ENCODE data around the gene HMCN1.

HMCN1 gene

GRCh38 chr1:185774394-185774793, 40.2 kb downstream of the HMCN1 start:
- peak; percentile 50 for ATAC-seq
- TF ChIP-seq ESRRG (CRISPR knock-in tag; IDR thresholded peaks at IDR 0.05) (no peak), CSRNP3 (CRISPR knock-in tag; IDR thresholded peaks at IDR 0.05) (no peak), ZFP3 (CRISPR knock-in tag; IDR thresholded peaks at IDR 0.05) (no peak), ISL1 (CRISPR knock-in tag; IDR thresholded peaks at IDR 0.05) (no peak), POU6F1 (CRISPR knock-in tag; IDR thresholded peaks at IDR 0.05; ENCODE audit: borderline replicate concordance, low read depth) (no peak), OSR1 (CRISPR knock-in tag; IDR thresholded peaks at IDR 0.05) (no peak), GLIS3 (CRISPR knock-in tag; IDR thresholded peaks at IDR 0.05) (no peak), ZNF565 (CRISPR knock-in tag; conservative IDR thresholded peaks at IDR 0.05; ENCODE audit: low read depth) (no peak), ZC3H10 (CRISPR knock-in tag; IDR thresholded peaks at IDR 0.05) (no peak), BACH2 (CRISPR knock-in tag; IDR thresholded peaks at IDR 0.05; ENCODE audit: borderline replicate concordance) (no peak), CSDC2 (CRISPR knock-in tag; IDR thresholded peaks at IDR 0.05) (no peak), RARB (CRISPR knock-in tag; IDR thresholded peaks at IDR 0.05) (no peak), TSHZ2 (CRISPR knock-in tag; IDR thresholded peaks at IDR 0.05) (no peak), ARNTL (CRISPR knock-in tag; IDR thresholded peaks at IDR 0.05; ENCODE audit: borderline replicate concordance, low read depth) (no peak), PPARA (CRISPR knock-in tag; IDR thresholded peaks at IDR 0.05; ENCODE audit: borderline replicate concordance) (no peak), TCF4 (CRISPR knock-in tag; IDR thresholded peaks at IDR 0.05; ENCODE audit: borderline replicate concordance) (no peak), CREB5 (CRISPR knock-in tag; IDR thresholded peaks at IDR 0.05; ENCODE audit: low read depth) (no peak), PATZ1 (CRISPR knock-in tag; IDR thresholded peaks at IDR 0.05; ENCODE audit: borderline replicate concordance) (no peak)

- ATAC-seq, result peak; percentile 45
- TF ChIP-seq ZC3H10 (CRISPR knock-in tag; IDR thresholded peaks at IDR 0.05) (no peak), PPARA (CRISPR knock-in tag; IDR thresholded peaks at IDR 0.05; ENCODE audit: borderline replicate concordance) (no peak), ZNF70 (CRISPR knock-in tag; IDR thresholded peaks at IDR 0.05) (no peak), POU6F1 (CRISPR knock-in tag; IDR thresholded peaks at IDR 0.05; ENCODE audit: borderline replicate concordance, low read depth) (no peak), PATZ1 (CRISPR knock-in tag; IDR thresholded peaks at IDR 0.05; ENCODE audit: borderline replicate concordance) (no peak), OSR1 (CRISPR knock-in tag; IDR thresholded peaks at IDR 0.05) (no peak)
Measured at GRCh38 chr1:185775501-185775900, 41.3 kb downstream of the HMCN1 start.
